Measurements from ENCODE around the gene STARD3.
"Not testable (repeated sequence)": the region's sequence is repeated elsewhere in the genome, so short reads cannot be mapped to it uniquely, and the experiment has no call there.

Gene STARD3

GRCh38 chr17:39695089-39695474 is 58.1 kb downstream of the STARD3 start:
- no peak for DNase-seq (ENCODE audit: low read depth)

DNA sequence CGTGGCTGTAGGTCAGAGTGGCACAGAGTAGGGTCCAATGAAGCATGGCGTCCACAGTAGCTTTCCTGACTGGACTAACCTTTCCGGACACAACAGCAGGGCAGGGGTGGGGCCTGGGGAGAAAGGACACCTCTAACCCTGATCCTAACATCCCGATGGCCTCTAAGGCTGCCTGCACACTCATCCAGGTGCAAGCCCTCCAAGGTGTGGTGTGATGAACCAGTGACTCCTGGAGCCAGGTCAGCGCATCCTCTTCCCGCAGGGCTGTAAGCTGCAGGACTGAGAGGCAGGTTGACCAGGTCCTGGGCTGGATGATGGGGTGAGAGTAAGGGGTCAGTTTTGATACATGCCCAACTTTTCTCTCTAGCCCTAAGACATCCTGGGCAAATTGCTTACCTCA is 59.8 kb downstream of the STARD3 start:
- DNase-seq (ENCODE audit: low read depth) = no peak

- DNase-seq (ENCODE audit: low read depth) = no peak
These were observed 61.0 kb downstream of the STARD3 start for GRCh38 chr17:39697961-39698360.

- not testable (repeated sequence) for DNase-seq (ENCODE audit: low read depth)
These were observed 62.3 kb downstream of the STARD3 start for GRCh38 chr17:39699157-39699817.

- no peak for DNase-seq (ENCODE audit: low read depth)
These were observed 62.8 kb downstream of the STARD3 start, which contains the start of gene ERBB2 for GRCh38 chr17:39699818-39700147. Gene ERBB2, plus strand, starts transcription at chr17:39700064. Its CDS starts 175 bp downstream, at chr17:39700239.

- DNase-seq (ENCODE audit: low read depth) = no peak
These were observed 63.4 kb downstream of the STARD3 start for GRCh38 chr17:39700148-39700987.

GRCh38 chr17:39701012-39701783 is 64.3 kb downstream of the STARD3 start:
- DNase-seq (ENCODE audit: low read depth) = no peak

- DNase-seq (ENCODE audit: low read depth) = no peak
These were observed 65.0 kb downstream of the STARD3 start for GRCh38 chr17:39701784-39702422.

DNA sequence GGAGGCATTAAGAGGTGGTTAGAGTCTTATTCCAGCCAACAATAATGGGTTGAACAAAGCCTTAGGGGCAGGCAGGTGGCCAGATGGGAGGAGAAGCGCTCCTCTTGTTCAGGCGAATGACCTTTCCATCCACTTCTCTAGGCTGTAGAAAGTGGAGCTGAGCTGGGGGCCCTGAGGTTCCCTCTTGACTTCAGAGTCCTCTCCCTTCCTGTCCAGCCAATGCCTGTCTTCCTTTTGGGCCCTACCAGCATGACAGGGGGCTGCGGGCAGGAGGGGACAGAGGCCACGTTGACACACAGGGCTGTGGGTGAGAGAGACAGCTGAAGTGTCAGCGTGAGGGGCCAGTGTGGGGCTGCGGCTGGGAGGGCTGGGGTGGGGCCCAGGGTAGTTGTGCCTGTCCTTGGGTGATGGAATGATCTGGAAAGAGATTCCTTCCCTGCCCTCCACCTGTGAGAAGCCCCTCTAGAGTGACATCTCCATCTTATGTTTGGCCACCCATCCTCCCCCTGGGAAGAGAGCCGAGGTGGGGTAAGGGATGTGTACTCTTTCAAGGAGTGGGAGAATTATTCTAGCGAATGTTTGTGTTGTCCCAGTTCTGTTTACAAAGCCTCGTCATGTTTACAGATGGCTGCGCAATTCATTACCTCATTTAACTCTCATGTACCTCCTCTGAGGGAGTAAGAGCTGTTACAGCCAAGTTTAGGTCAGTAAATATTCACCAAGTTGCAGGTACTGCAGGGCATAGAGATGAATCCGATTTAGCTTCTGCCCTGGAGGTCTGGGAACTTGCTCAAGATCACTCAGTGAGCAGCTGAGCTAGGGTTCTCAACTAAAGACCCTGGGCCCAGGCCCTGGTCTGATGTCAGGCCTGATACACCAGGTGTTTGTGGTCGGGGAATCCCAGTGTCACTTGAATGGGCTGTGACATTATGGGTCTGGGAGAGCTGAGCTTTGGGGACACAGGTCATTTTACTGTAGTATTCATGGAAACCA is 66.3 kb downstream of the STARD3 start:
- no peak for DNase-seq (ENCODE audit: low read depth)

GRCh38 chr17:39703913-39704312 is 67.0 kb downstream of the STARD3 start:
- DNase-seq (ENCODE audit: low read depth) = no peak

- no peak for DNase-seq (ENCODE audit: low read depth)
These were observed 68.0 kb downstream of the STARD3 start for GRCh38 chr17:39704821-39705551.

DNA sequence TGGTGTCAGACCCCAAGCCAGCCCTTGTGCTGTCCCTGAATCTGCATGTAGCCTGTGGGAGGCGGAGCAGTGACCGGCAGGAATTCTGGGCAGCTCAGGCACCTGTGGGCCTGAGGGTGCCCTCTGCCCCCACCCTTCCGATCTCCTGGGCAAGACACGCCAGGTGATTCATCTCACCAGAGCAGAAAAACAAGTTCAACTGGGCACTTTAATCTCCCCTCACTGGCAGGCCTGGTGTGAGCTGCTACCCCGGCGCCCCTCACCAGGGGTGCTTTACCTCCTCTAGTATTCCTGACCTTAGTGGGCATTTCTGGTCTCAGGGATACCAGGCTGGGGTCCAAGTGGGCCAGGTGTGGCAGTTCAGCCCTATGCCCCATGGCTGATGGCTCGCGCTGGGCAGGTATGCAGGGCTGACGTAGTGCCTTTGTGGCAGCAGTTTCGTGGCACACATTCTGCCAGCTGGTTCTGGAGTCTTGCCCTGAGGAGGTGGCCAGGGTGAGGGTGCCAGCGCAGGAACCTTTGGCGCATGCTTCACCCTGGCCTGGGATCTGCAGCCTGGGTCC is 68.9 kb downstream of the STARD3 start:
- DNase-seq (ENCODE audit: low read depth) = no peak

DNA sequence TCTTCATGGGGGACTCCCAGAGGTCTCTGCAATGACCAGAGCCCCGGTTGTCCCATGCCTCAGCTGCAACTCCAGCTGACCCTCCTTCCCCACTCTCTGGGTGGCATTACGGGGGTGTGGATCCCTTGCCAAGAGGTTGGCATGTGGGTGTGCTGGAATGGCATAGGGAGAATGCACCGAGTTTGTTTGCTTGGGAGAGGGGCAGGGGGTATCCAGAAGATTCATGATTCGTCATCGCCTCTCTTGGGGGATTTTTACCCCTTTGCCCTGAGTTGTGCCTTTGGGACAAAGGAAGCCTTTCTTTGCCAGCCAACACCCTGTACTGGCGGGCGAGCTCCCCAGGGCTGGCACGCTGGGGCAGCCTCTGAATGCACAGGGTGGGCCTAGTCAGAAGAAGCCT is 69.4 kb downstream of the STARD3 start:
- DNase-seq (ENCODE audit: low read depth) = no peak

DNA sequence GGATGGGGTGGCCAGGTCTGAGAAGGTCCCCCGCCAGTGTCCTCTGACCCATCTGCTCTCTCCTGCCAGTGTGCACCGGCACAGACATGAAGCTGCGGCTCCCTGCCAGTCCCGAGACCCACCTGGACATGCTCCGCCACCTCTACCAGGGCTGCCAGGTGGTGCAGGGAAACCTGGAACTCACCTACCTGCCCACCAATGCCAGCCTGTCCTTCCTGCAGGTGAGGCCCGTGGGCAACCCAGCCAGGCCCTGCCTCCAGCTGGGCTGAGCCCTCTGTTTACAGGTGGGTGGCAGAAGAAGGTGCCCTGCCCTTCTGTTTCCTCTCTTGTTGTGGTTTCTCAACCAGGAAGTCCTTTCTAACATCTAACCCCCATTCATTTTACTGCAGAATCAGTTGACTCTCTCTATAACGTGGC is 70.0 kb downstream of the STARD3 start:
- no peak for DNase-seq (ENCODE audit: low read depth)

- DNase-seq (ENCODE audit: low read depth) = no peak
These were observed 72.5 kb downstream of the STARD3 start for GRCh38 chr17:39709319-39709997.

DNA sequence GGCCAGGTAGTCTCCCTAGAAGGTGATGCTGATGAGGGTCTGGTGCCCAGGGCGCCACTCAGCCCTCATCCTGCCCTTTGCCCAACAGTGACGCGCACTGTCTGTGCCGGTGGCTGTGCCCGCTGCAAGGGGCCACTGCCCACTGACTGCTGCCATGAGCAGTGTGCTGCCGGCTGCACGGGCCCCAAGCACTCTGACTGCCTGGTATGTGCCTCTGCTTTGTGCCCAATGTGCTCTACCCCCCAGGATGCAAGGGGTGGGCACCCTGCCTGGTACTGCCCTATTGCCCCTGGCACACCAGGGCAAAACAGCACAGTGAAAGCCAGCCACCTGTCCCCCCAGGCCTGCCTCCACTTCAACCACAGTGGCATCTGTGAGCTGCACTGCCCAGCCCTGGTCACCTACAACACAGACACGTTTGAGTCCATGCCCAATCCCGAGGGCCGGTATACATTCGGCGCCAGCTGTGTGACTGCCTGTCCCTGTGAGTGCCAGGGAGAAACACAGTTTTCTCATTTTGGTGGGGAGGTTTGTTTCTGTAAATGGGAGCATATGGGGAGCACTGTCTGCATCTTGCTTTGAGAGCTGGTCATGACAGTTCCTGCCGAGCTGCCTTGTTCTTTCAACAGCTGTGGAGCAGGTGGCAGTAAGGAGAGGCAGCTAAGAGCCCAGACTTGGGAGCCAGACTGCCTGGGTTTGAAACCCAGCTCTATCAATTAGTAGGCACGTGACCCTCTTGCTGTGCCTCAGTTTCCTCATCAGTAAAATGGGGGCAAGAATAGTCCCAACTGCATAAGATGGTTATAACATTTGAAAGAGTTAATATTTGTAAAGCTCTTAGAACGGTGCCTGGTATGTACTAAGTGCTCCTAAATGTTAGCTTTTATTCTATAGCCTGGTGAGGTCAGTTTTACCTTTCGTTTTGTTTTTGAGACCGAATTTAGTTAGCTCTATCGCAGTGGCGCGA is 73.3 kb downstream of the STARD3 start:
- DNase-seq (ENCODE audit: low read depth) = no peak

DNA sequence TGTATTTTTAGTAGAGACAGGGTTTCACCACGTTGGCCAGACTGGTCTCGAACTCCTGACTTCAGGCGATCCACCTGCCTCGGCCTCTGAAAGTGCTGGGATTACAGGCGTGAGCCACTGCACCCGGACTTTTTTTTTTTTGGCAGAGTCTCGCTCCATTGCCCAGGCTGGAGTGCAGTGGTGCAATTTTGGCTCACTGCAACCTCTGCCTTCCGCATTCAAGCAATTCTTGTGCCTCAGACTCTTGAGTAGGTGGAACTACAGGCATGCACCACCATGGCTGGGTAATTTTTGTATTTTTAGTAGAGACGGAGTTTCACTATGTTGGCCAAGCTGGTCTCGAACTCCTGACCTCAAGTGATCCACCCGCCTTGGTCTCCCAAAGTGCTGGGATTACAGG is 74.1 kb downstream of the STARD3 start:
- DNase-seq (ENCODE audit: low read depth) = not testable (repeated sequence)

GRCh38 chr17:39711851-39712250 is 74.9 kb downstream of the STARD3 start:
- DNase-seq (ENCODE audit: low read depth) = no peak
